SW 1271 (cell line): ENCODE results near the gene LTB.

Source experiments
- DNase-seq, 2 experiments: peaks; one replicate each; lab custom pipeline; 2025; lab: John Stamatoyannopoulos, UW

The LTB gene

GRCh38 chr6:31531162-31531561 lies 51.1 kb downstream of the LTB start:
- DNase-seq = no peak

DNA sequence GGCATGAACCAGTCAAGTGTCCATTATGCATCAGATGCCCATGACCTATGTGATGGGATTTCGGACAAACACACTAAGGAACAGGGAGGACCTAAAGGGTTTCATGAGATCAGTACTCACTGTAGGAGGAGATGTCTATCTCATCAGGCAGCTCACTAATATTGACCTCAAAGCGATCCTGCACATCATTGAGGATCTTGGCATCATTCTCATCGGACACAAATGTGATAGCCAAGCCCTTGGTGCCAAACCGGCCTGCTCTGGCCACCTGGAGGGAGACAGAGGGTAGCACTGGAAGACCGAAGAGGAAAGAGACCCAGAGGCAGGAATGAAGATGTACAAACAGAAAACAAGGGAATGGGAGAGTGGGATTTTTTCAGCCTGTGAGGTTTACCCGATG lies 51.6 kb downstream of the LTB start:
- no peak for DNase-seq
